GM10248 (cell line): Measurements from ENCODE around the gene CAMTA1.

ENCODE experiments used
- CTCF ChIA-PET: fragments of 300-600 bp; sonication (Branson Sonifier 250); formaldehyde crosslinking; extraction: SDS; loops from one replicate; lab custom pipeline; 2021; ENCODE audit warnings: antibody characterized with exemption; lab: Yijun Ruan, JAX
- POLR2A ChIA-PET: fragments of 350-650 bp; sonication (Branson Sonifier 250); formaldehyde crosslinking; extraction: SDS; loops from one replicate; lab custom pipeline; 2020; ENCODE audit warnings: antibody characterized with exemption; lab: Yijun Ruan, JAX
- DNase-seq: peaks from one replicate; pipeline ENCODE4 v3.0.0; 2012; ENCODE audit errors: extremely low spot score
- TF ChIP-seq, protein P1 (sequence below): IDR thresholded peaks from 2 replicates; pipeline ENCODE4 v1.5.1; 2012; ENCODE audit warnings: mild to moderate bottlenecking, low read depth; ENCODE audit errors: extremely low read depth, missing control alignments, control extremely low read depth

The CAMTA1 gene

DNA sequence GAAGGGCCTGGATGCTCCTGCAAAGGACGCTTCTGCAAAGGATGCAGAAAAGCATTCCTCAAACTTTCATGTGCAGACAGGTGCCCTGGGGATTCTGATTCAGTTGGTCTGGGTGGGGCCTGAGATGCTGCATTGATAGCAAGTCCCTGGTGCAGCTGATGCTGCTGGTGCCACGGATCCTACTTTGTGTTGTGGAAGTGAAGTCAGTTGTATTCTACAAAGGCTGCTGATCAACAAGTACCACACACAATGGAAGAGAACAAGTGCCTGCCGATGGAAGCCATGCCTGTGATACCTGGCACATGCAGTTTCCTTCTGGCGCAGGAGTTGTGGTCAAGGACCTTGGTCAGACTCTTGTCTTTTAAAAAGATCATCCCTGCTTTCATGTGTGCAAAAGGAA lies 478.8 kb downstream of the CAMTA1 start:
- no peak for DNase-seq
- TF ChIP-seq, protein P1, sequence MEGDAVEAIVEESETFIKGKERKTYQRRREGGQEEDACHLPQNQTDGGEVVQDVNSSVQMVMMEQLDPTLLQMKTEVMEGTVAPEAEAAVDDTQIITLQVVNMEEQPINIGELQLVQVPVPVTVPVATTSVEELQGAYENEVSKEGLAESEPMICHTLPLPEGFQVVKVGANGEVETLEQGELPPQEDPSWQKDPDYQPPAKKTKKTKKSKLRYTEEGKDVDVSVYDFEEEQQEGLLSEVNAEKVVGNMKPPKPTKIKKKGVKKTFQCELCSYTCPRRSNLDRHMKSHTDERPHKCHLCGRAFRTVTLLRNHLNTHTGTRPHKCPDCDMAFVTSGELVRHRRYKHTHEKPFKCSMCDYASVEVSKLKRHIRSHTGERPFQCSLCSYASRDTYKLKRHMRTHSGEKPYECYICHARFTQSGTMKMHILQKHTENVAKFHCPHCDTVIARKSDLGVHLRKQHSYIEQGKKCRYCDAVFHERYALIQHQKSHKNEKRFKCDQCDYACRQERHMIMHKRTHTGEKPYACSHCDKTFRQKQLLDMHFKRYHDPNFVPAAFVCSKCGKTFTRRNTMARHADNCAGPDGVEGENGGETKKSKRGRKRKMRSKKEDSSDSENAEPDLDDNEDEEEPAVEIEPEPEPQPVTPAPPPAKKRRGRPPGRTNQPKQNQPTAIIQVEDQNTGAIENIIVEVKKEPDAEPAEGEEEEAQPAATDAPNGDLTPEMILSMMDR: no peak
- CTCF ChIA-PET: interaction anchor here (1.0 kb wide), 1 partner anchor 7 kb away, joined by 3 read pairs; no protein-coding TSS in a partner anchor
- POLR2A ChIA-PET: no interaction called here

DNA sequence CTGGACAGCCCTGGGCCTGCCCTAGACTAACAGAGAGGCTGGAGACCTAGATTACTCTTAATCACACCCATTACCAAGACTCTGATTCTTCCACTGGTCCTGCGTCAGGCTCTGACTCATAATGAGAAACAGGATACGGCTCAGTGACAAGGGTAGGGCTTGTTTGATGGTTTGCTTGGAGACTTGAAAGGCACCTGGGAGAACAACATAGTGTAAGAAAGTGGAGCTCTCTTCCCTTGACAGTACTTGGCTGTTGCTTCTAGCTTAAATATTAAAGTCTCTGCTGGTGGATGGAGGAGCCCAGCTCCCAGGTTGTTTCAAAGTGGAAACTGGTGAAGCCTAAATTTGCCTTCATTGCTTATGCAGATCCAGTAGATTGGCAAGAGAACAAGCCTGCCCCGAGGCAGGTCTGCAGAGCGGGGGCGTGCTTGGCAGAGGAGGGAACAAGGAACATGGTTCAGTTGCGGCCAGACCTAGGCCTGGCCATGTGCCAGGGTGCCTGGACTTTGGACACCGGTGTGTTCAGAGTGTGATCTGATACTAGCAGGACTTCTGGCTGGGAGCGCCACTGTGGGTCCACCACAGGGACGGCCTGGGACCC lies 480.6 kb downstream of the CAMTA1 start:
- no peak for DNase-seq
- TF ChIP-seq, protein P1: no peak
- POLR2A ChIA-PET: no interaction called here
- CTCF ChIA-PET: no interaction called here

DNA sequence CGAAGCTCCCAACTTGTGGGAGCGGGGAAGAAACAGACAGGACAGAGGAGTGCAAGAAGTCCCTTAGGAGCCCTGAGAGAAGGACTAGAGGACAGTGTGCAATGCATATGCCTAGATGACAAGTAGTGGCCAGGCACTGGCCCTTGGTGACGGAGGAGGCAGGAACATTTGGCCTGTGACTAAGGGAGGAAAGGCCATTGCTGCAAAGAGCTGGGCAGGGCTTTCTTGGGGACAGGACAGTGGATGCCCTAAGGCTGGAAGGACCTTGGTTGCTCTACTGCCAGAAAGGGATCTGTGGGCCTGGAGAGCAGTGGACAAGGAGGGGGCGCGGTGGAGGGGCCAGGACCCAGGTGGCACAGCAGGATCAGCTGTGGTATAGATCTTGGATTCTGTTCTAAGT lies 481.3 kb downstream of the CAMTA1 start:
- no peak for DNase-seq
- POLR2A ChIA-PET: no interaction called here
- CTCF ChIA-PET: no interaction called here
- TF ChIP-seq, protein P1: no peak

DNA sequence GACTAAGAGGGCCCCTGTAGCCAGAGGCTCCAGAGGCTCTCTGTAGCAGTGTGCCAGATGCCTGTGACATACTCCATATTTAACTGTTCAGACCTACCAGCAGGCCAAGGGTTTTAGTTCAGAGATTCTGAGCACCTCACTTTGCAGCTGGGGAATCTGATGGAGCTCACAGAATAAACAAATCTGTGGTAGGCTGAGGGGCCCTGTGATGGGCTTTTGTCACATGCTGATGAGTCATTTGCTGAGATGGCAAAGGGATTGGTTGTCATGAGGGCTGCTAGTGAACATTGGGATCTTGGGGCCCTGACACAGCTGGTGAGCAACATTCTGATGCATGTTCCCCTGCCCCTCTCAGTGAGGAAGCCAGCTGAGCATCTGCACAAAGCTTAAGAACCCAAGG lies 482.2 kb downstream of the CAMTA1 start:
- CTCF ChIA-PET: no interaction called here
- POLR2A ChIA-PET: no interaction called here
- no peak for DNase-seq
- TF ChIP-seq, protein P1: no peak

DNA sequence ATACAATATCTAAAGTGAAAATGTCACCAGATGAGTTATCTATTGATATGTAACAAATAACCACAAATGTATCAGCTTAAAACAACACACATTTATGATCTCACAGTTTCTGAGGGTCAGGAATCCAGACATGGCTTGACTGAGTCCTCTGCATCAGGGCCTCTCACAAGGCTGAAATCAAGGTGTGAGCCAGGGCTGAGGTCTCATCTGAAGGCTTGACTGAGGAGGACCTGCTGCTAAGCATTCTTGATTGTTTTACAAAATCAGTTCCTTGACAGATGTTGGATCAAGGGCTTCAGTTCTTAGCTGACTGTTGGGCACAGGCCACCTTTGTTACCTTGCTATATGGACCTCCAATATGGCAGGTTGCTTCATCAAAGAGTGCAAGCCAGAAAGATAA lies 483.7 kb downstream of the CAMTA1 start:
- ChIA-PET POLR2A (no interaction called here), CTCF (no interaction called here)
- TF ChIP-seq, protein P1: no peak
- no peak for DNase-seq

DNA sequence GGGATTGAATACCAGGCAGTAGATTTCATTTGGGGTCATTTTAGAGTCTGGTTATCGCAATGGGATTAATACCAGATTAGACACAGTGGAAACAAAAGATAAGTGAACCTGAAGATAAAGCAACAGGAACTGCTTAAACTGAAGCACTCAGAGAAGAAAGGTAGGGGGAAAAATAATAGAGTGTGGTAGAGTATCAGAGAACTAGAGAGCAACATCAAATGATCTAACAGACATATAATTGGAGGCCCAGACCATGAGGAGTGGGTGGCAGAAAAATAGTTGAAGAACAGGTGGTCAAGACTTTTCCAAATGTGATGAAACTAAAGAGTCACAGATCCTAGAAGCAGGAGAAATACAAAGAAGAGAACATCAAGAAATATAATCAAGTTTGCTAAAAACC lies 484.3 kb downstream of the CAMTA1 start:
- TF ChIP-seq, protein P1: no peak
- POLR2A ChIA-PET: no interaction called here
- DNase-seq: no peak
- CTCF ChIA-PET: no interaction called here
